Fibroblast of gingiva (primary cell): ENCODE data around the gene PARD6B.
"Not testable (repeated sequence)": the region's sequence is repeated elsewhere in the genome, so short reads cannot be mapped to it uniquely, and the experiment has no call there.

Source experiments
- DNase-seq: peaks from one replicate; pipeline ENCODE4 v3.0.0-alpha.2; 2011; ENCODE audit warnings: low read depth

Gene PARD6B

GRCh38 chr20:50731055-50731929 lies at the start of gene PARD6B:
Gene PARD6B, plus strand, starts transcription at chr20:50731580. Its CDS starts 207 bp downstream, at chr20:50731787.
- peak; percentile 71 for DNase-seq

- no peak for DNase-seq
Observed at GRCh38 chr20:50682065-50682464, 49.3 kb upstream of the PARD6B start.

GRCh38 chr20:50682947-50683530 lies 48.3 kb upstream of the PARD6B start:
- no peak for DNase-seq

GRCh38 chr20:50683570-50683969 lies 47.8 kb upstream of the PARD6B start:
- DNase-seq = no peak

GRCh38 chr20:50686821-50687220 lies 44.6 kb upstream of the PARD6B start:
- DNase-seq = no peak

GRCh38 chr20:50688256-50688975 lies 43.0 kb upstream of the PARD6B start:
- DNase-seq = no peak

GRCh38 chr20:50689864-50690649 lies 41.3 kb upstream of the PARD6B start:
- DNase-seq = peak; percentile 88

- DNase-seq = peak; percentile 27
Observed at GRCh38 chr20:50690650-50691572, 40.5 kb upstream of the PARD6B start, which contains the start of gene RIPOR3. Gene RIPOR3, minus strand, starts transcription at chr20:50691542. Its CDS starts 414 bp downstream, at chr20:50691128.

GRCh38 chr20:50691573-50692551 lies 39.5 kb upstream of the PARD6B start:
- DNase-seq = peak; percentile 90

- no peak for DNase-seq
Observed at GRCh38 chr20:50692552-50692933, 38.8 kb upstream of the PARD6B start.

GRCh38 chr20:50693001-50693400 lies 38.4 kb upstream of the PARD6B start:
- DNase-seq = peak; percentile 59

- DNase-seq = no peak
Observed at GRCh38 chr20:50694379-50695134, 36.8 kb upstream of the PARD6B start.

GRCh38 chr20:50695135-50695872 lies 36.1 kb upstream of the PARD6B start:
- peak; percentile 56 for DNase-seq

GRCh38 chr20:50698255-50698654 lies 33.1 kb upstream of the PARD6B start:
- not testable (repeated sequence) for DNase-seq

GRCh38 chr20:50699688-50700087 lies 31.7 kb upstream of the PARD6B start:
- DNase-seq = no peak

- DNase-seq = peak; percentile 72
Observed at GRCh38 chr20:50701041-50701963, 30.1 kb upstream of the PARD6B start.
